Endothelial cell of umbilical vein (primary cell): ENCODE results near the gene PLD6. TPM values are rescaled to one million over a fixed set of nuclear protein-coding genes. Genes with fewer than 3 reads are reported as not detected.

Experiments used
- BruUV-seq: library from RNA; stranded (reverse); fragments of 400-500 nt; replicated peaks from 2 replicates; lab custom pipeline; 2021; lab: Mats Ljungman, UMichigan
- CTCF ChIA-PET: fragments of 300-600, 350-600 bp; sonication (Branson Sonifier 250); formaldehyde crosslinking; loops from one replicate; lab custom pipeline; 2021; ENCODE audit warnings: antibody characterized with exemption, inconsistent platforms; lab: Charles Lee
- POLR2A ChIA-PET: fragments of 300-600, 350-600 bp; sonication (Branson Sonifier 250); formaldehyde crosslinking; loops from one replicate; lab custom pipeline; 2021; ENCODE audit warnings: antibody characterized with exemption, inconsistent platforms; lab: Charles Lee
- DNase-seq: peaks from one replicate; pipeline ENCODE4 v3.0.0-alpha.2; 2011; ENCODE audit warnings: low read depth, low spot score
- FAIRE-seq: peaks from 2 replicates; lab custom pipeline; 2011; peaks lifted over from hg19 to GRCh38; lab: Jason Lieb, UNC
- H2AFZ ChIP-seq: 2 replicates; pipeline ENCODE4 v1.6.0; 2012; ENCODE audit warnings: low read depth, low read length, control low read depth, inconsistent platforms
- H3K27ac ChIP-seq: 2 replicates; pipeline ENCODE4 v1.5.1; 2011; ENCODE audit warnings: low read depth, mild to moderate bottlenecking, control low read depth, low read length, moderate library complexity; ENCODE audit not compliant: insufficient read depth
- H3K27me3 ChIP-seq, 2 experiments: 2 replicates each; pipeline versions ENCODE4 v1.6.0 to v1.6.1; 2011; ENCODE audit warnings: low read length in 2 of 2, mixed read lengths in 1 of 2; ENCODE audit not compliant: control insufficient read depth in 2 of 2, insufficient read depth in 2 of 2
- H3K36me3 ChIP-seq, 2 experiments: 2 replicates in 1 of 2; 3 replicates in 1 of 2; pipeline ENCODE4 v1.5.1; 2011; ENCODE audit warnings: low read length in 2 of 2, mild to moderate bottlenecking in 1 of 2, moderate library complexity in 1 of 2; ENCODE audit not compliant: control insufficient read depth in 2 of 2, insufficient read depth in 2 of 2; ENCODE audit errors: extremely low read depth in 1 of 2
- H3K4me1 ChIP-seq: 3 replicates; pipeline ENCODE4 v1.5.1; 2011; ENCODE audit warnings: mild to moderate bottlenecking, low read length; ENCODE audit not compliant: control insufficient read depth, insufficient read depth; ENCODE audit errors: extremely low read depth
- H3K4me2 ChIP-seq: 2 replicates; pipeline ENCODE4 v1.6.1; 2011; ENCODE audit warnings: low read length, control low read depth, mixed read lengths; ENCODE audit not compliant: insufficient read depth
- H3K4me3 ChIP-seq, 3 experiments: fragments of 200-600 bp in 1 of 3; sonication (generic), shearing (Covaris generic) in 1 of 3; replicated peaks in 1 of 3; 2 replicates each; pipeline ENCODE4 v1.5.1; 2011 to 2016; ENCODE audit warnings: control low read depth in 3 of 3, low read length in 3 of 3, mild to moderate bottlenecking in 2 of 3, inconsistent platforms in 1 of 3, low read depth in 1 of 3, moderate library complexity in 1 of 3; ENCODE audit not compliant: insufficient read depth in 1 of 3
- H3K79me2 ChIP-seq: 2 replicates; pipeline ENCODE4 v1.6.0; 2012; ENCODE audit warnings: low read length, inconsistent platforms; ENCODE audit not compliant: control insufficient read depth, insufficient read depth
- H3K9ac ChIP-seq: replicated peaks from 2 replicates; pipeline ENCODE3; 2011; ENCODE audit warnings: low read length, control low read depth; ENCODE audit not compliant: insufficient read depth; ENCODE audit errors: extremely low read depth
- H3K9me1 ChIP-seq: replicated peaks from 3 replicates; pipeline ENCODE4 v1.6.0; 2011; ENCODE audit warnings: mild to moderate bottlenecking, low read length; ENCODE audit not compliant: control insufficient read depth, insufficient read depth; ENCODE audit errors: extremely low read depth
- H3K9me3 ChIP-seq: replicated peaks from 2 replicates; pipeline ENCODE4 v1.5.1; 2012; ENCODE audit warnings: low read length, inconsistent platforms; ENCODE audit not compliant: control insufficient read depth, insufficient read depth
- H4K20me1 ChIP-seq: replicated peaks from 2 replicates; pipeline ENCODE3; 2011; ENCODE audit warnings: mild to moderate bottlenecking, low read length; ENCODE audit not compliant: control insufficient read depth, insufficient read depth; ENCODE audit errors: extremely low read depth
- EZH2 ChIP-seq: IDR thresholded peaks from 2 replicates; pipeline ENCODE4 v1.6.1; 2012; ENCODE audit warnings: borderline replicate concordance, low read depth, mild to moderate bottlenecking, moderate library complexity, low read length, inconsistent platforms; ENCODE audit not compliant: severe bottlenecking
- FOS ChIP-seq: IDR thresholded peaks from 2 replicates; pipeline ENCODE4 v1.6.1; 2011; ENCODE audit warnings: mild to moderate bottlenecking, low read length, moderate library complexity, borderline replicate concordance; ENCODE audit not compliant: insufficient read depth
- GATA2 ChIP-seq: IDR thresholded peaks from 2 replicates; pipeline ENCODE4 v1.7.0; 2011; ENCODE audit warnings: low read depth, mild to moderate bottlenecking, moderate library complexity, mixed read lengths, low read length; ENCODE audit not compliant: insufficient read length, insufficient read depth
- JUN ChIP-seq: IDR thresholded peaks from 2 replicates; pipeline ENCODE4 v1.6.1; 2011; ENCODE audit warnings: borderline replicate concordance, low read depth; ENCODE audit not compliant: insufficient read length, insufficient read depth
- MAX ChIP-seq: IDR thresholded peaks from 2 replicates; pipeline ENCODE4 v1.6.1; 2011; ENCODE audit not compliant: insufficient read depth, insufficient read length
- MYC ChIP-seq: IDR thresholded peaks from one replicate; pipeline ENCODE4 v1.6.1; 2011; ENCODE audit warnings: mild to moderate bottlenecking, low read depth, low read length
- POLR2A ChIP-seq: IDR thresholded peaks from 2 replicates; pipeline ENCODE4 v1.6.1; 2012; ENCODE audit warnings: low read depth, mild to moderate bottlenecking, control low read depth, low read length
- POLR2AphosphoS5 ChIP-seq: IDR thresholded peaks from 2 replicates; pipeline ENCODE4 v1.6.1; 2012; ENCODE audit warnings: low read depth, mild to moderate bottlenecking, control low read depth, low read length, moderate library complexity; ENCODE audit not compliant: insufficient read depth
- dilution Hi-C: fragments of 300-500 bp; cut with MboI; formaldehyde crosslinking; loops from one replicate; pipeline ENCODE4 v1.15.0; 2019; ENCODE audit warnings: low sequenced_read_pairs; ENCODE audit not compliant: extremely low pct_ligation_motif_present
- intact Hi-C: fragments of 100-400 bp; cut with micrococcal nuclease; formaldehyde crosslinking; loops from one replicate; pipeline ENCODE4 v1.10.0; 2022
- polyA plus RNA-seq, 4 experiments: library from polyadenylated mRNA; depleted of rRNA in 3 of 4; stranded (reverse) in 3 of 4; unstranded in 1 of 4; fragments of >200 nt; gene quantifications; 2 replicates each; pipeline versions ENCODE4 v1.2.1 to v1.2.3, GENCODE V29; 2011 to 2012; ENCODE audit warnings: missing spikeins in 1 of 4
- total RNA-seq: library from RNA; stranded (reverse); gene quantifications from 2 replicates; pipeline ENCODE4 v1.2.3, GENCODE V29; 2021
- TF ChIP-seq, protein P1 (sequence below), 2 donors: IDR thresholded peaks; 1 replicate in 1 of 2; 2 replicates in 1 of 2; pipeline ENCODE4 v1.5.1; 2011; ENCODE audit warnings: low read length in 2 of 2, mild to moderate bottlenecking in 2 of 2, moderate library complexity in 2 of 2, control low read depth in 1 of 2, inconsistent platforms in 1 of 2, low read depth in 1 of 2; ENCODE audit not compliant: insufficient read depth in 1 of 2; ENCODE audit errors: extremely low read depth in 1 of 2

The PLD6 gene
- total and polyA plus RNA-seq, 2 donors (not counting 3 experiments of a cell fraction or from before 2014, with no cell fraction given): 2.9 to 4.4 TPM

GRCh38 chr17:17237026-17237799 is 31.1 kb upstream of the PLD6 start, which contains the start of gene FLCN:
TSS of gene FLCN (minus strand) at chr17:17237168. CDS start at chr17:17228137, 9,031 bp downstream.
- Histone ChIP-seq H3K79me2 (peaks cover 26% of the 10 kb centered on the region), H3K27me3 (no peaks in the 10 kb centered on the region), H3K4me1 (peaks cover 10% of the 10 kb centered on the region), H3K9ac (peak within 1 kb of the TSS; percentile 99), H3K36me3 (peaks cover 0 to 4% of the 10 kb centered on the region in 2 experiments), H3K4me2 (peak within 1 kb of the TSS; percentile 64), H3K27ac (peak within 1 kb of the TSS; percentile 98), H3K9me3 (no peaks in the 10 kb centered on the region), H3K9me1 (no peaks in the 10 kb centered on the region), H3K4me3 (peak within 1 kb of the TSS; percentile 69 to 91 (median 71)), H4K20me1 (no peaks in the 10 kb centered on the region), H2AFZ (peak within 1 kb of the TSS; percentile 96)
- BruUV-seq: no TSS peak
- dilution Hi-C loops (no loop called here), intact Hi-C loops (loop anchor here (2.0 to 10.0 kb wide), 4 partner anchors 46 to 232 kb away; no protein-coding TSS in a partner anchor)
- TF ChIP-seq EZH2 (no peak), POLR2AphosphoS5 (peak; percentile 90), POLR2A (peak; percentile 83), MYC (no peak), JUN (no peak), MAX (peak; percentile 91), GATA2 (no peak), FOS (no peak)
- TF ChIP-seq, protein P1, sequence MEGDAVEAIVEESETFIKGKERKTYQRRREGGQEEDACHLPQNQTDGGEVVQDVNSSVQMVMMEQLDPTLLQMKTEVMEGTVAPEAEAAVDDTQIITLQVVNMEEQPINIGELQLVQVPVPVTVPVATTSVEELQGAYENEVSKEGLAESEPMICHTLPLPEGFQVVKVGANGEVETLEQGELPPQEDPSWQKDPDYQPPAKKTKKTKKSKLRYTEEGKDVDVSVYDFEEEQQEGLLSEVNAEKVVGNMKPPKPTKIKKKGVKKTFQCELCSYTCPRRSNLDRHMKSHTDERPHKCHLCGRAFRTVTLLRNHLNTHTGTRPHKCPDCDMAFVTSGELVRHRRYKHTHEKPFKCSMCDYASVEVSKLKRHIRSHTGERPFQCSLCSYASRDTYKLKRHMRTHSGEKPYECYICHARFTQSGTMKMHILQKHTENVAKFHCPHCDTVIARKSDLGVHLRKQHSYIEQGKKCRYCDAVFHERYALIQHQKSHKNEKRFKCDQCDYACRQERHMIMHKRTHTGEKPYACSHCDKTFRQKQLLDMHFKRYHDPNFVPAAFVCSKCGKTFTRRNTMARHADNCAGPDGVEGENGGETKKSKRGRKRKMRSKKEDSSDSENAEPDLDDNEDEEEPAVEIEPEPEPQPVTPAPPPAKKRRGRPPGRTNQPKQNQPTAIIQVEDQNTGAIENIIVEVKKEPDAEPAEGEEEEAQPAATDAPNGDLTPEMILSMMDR (IDR thresholded peaks at IDR 0.05; ENCODE audit: extremely low read depth in 1 of 2, insufficient read depth in 1 of 2, low read depth in 1 of 2, low read length in 2 of 2): no peak
- ChIA-PET POLR2A (interaction anchor here (0.6 to 0.7 kb wide), 2 partner anchors 34 to 363 kb away, joined by 3 to 4 read pairs; no protein-coding TSS in a partner anchor), CTCF (interaction anchor here (1.8 to 2.5 kb wide), 2 partner anchors 22 to 96 kb away, joined by 4 to 23 read pairs; no protein-coding TSS in a partner anchor)
- DNase-seq: peak; percentile 90
- peak; percentile 92 for FAIRE-seq
